ENCODE data around the gene HOXB4.

HOXB4 gene

DNA sequence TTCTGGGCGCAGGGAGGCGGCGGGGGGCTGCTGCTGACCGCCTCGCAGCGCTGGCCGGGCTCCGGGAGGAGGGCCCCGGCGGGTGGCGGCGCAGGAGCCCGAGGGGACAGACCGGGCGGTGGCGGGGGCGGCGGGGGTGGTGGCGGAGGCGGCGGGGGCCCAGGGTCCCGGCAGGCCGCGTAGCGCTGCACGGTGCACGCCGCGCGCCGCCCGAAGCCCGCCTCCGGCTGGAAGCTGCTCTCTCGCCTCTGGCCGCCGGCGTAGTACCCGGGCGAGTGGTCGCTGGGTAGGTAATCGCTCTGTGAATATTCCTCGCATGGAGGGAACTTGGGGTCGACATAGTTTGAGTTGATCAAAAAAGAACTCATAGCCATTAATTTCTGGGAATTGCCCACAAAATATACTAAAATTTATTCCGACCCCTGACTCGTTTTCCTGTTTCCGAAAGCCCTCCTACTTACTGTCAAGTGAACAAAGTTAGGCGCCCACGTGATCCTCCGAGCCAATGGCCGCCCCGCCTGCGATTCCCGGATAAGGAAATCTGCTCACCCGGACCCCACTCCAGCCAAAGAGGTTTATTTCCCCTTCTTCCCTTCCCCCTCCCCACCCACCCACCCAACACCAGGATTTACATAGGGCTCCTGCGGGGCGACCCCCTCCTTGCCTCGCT is at the start of gene HOXB4:
HOXB4 (minus strand) TSS at position 405 of the 670 bp plus-strand sequence; CDS start at position 374, 31 bp downstream.
- TF ChIP-seq EZH2phosphoT487 (IDR thresholded peaks at IDR 0.05; ENCODE audit: low read length) (no peak), EZH2 (optimal IDR thresholded peaks at IDR 0.05; ENCODE audit: low read depth, low read length) (no peak)
- TF ChIP-seq, protein P1, sequence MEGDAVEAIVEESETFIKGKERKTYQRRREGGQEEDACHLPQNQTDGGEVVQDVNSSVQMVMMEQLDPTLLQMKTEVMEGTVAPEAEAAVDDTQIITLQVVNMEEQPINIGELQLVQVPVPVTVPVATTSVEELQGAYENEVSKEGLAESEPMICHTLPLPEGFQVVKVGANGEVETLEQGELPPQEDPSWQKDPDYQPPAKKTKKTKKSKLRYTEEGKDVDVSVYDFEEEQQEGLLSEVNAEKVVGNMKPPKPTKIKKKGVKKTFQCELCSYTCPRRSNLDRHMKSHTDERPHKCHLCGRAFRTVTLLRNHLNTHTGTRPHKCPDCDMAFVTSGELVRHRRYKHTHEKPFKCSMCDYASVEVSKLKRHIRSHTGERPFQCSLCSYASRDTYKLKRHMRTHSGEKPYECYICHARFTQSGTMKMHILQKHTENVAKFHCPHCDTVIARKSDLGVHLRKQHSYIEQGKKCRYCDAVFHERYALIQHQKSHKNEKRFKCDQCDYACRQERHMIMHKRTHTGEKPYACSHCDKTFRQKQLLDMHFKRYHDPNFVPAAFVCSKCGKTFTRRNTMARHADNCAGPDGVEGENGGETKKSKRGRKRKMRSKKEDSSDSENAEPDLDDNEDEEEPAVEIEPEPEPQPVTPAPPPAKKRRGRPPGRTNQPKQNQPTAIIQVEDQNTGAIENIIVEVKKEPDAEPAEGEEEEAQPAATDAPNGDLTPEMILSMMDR (IDR thresholded peaks at IDR 0.05; ENCODE audit: low read length), result no peak
- Histone ChIP-seq H3K27me3 (replicated peaks; ENCODE audit: insufficient read depth, low read length) (no peaks in the 10 kb centered on the region), H3K9me2 (replicated peaks; ENCODE audit: insufficient read depth, low read length) (no peaks in the 10 kb centered on the region), H2AFZ (ENCODE audit: low read length) (peak within 1 kb of the TSS; percentile 78), H3K4me3 (ENCODE audit: low read length) (peak within 1 kb of the TSS; percentile 79), H3F3A (ENCODE audit: insufficient read depth, low read length) (no peaks in the 10 kb centered on the region), H3K9me3 (replicated peaks; ENCODE audit: insufficient read depth, low read length) (no peaks in the 10 kb centered on the region), H4K20me1 (ENCODE audit: insufficient read depth, low read length) (no peaks in the 10 kb centered on the region), H3K79me2 (ENCODE audit: low read length) (peaks cover 12% of the 10 kb centered on the region), H3K9ac (ENCODE audit: low read length) (peak within 1 kb of the TSS; percentile 81), H3K4me2 (ENCODE audit: low read depth, low read length) (peak within 1 kb of the TSS; percentile 86), H3K27ac (ENCODE audit: low read length) (peak within 1 kb of the TSS; percentile 22; the same call in 1 of the 2 replicates), H3K4me1 (ENCODE audit: low read length) (peaks cover 8% of the 10 kb centered on the region), H3K36me3 (replicated peaks; ENCODE audit: insufficient read depth, low read length) (no peaks in the 10 kb centered on the region)
- DNase-seq, result peak; percentile 80

DNA sequence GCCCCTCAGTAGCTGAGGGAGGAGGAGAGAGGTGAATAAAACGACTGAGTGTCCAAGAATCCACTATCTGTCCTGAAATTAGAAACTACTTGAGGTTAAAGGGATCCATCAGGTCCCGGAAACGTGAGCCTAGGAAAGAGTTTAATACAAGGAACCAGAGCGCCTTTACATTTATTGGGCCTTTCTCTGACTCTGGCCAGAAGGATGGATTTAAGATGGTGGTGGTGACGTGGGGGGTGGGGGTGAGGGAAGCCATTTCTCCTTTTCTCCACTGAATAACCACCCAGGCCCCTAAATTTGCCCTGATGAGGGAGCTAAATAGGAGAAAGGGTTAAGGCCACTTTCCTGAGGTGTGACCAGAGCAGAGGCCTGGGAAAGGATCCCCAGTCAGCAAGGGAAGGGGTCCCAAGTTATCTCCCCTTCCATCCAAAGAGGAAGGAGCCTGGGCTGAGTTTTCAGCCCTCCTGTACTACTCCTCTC is 49.0 kb upstream of the HOXB4 start:
- no peaks in the 10 kb centered on the region for H3K36me3 ChIP-seq (replicated peaks; ENCODE audit: insufficient read depth, low read length)
- no peaks in the 10 kb centered on the region for H3K4me1 ChIP-seq (ENCODE audit: low read length)
- peaks cover 81% of the 10 kb centered on the region for H3K27me3 ChIP-seq (replicated peaks; ENCODE audit: insufficient read depth, low read length)
- H3F3A ChIP-seq (ENCODE audit: insufficient read depth, low read length), result no peaks in the 10 kb centered on the region
- H2AFZ ChIP-seq (ENCODE audit: low read length), result no peak overlapping the region
- no peak overlapping the region for H3K4me3 ChIP-seq (ENCODE audit: low read length)
- H3K9ac ChIP-seq (ENCODE audit: low read length), result no peak overlapping the region
- H3K27ac ChIP-seq (ENCODE audit: low read length), result no peak overlapping the region
- no peaks in the 10 kb centered on the region for H3K79me2 ChIP-seq (ENCODE audit: low read length)
- H3K9me3 ChIP-seq (replicated peaks; ENCODE audit: insufficient read depth, low read length), result no peaks in the 10 kb centered on the region
- TF ChIP-seq, protein P1 (IDR thresholded peaks at IDR 0.05; ENCODE audit: low read length), result no peak
- TF ChIP-seq EZH2phosphoT487 (IDR thresholded peaks at IDR 0.05; ENCODE audit: low read length) (no peak), EZH2 (optimal IDR thresholded peaks at IDR 0.05; ENCODE audit: low read depth, low read length) (no peak)
- no peaks in the 10 kb centered on the region for H3K9me2 ChIP-seq (replicated peaks; ENCODE audit: insufficient read depth, low read length)
- H3K4me2 ChIP-seq (ENCODE audit: low read depth, low read length), result peak overlapping the region; percentile 62; the same call in 1 of the 2 replicates
- H4K20me1 ChIP-seq (ENCODE audit: insufficient read depth, low read length), result no peaks in the 10 kb centered on the region
- DNase-seq, result no peak

DNA sequence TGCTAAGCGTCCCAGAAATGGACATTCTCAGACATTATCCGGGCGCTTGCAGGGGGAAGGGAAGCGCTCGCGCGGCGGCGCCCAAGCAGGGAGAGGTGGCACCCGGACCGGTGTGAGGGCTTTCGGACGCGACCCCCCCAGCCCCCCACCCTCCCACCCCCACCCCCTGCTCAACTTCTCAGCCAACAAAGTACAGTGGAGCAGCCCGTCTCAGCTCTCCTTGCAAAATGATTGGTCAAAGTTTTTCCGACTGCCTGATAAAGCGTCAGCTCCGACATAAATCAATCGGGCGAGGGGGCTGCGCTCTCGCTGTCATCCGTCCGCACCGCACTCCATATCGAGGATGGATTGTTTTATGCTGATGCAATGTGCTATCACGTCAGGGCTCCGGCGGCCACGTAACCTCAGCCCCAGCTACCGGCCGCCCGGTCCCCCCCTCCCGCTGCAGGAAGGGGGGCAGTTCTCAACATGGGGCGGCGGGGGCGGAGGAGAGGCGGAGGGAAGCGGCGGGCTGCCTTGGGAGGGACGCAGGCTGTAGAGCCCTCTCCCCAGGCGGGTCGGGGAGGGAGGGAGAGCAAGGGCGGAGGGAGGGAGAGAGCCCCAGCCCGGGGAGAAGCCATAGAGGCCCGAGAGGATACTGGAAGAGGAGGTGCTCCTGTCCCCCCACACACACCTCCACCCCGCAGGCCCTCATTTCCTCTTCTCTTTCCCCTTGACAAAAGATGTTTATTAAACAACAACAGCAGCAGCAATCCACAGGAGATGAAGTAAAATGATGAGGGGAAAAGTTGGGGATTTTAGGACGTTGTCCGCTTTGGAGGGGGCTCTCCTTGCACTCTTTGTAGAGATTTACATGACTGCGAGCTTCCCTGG is 48.3 kb upstream of the HOXB4 start, which contains the start of gene HOXB9:
HOXB9 (minus strand) TSS at position 114 of the 873 bp plus-strand sequence; CDS start at position 25, 89 bp downstream.
- Histone ChIP-seq H3K4me2 (ENCODE audit: low read depth, low read length) (peak within 1 kb of the TSS; percentile 91), H3K9me3 (replicated peaks; ENCODE audit: insufficient read depth, low read length) (no peaks in the 10 kb centered on the region), H3K27me3 (replicated peaks; ENCODE audit: insufficient read depth, low read length) (peaks cover 88% of the 10 kb centered on the region), H3K36me3 (replicated peaks; ENCODE audit: insufficient read depth, low read length) (no peaks in the 10 kb centered on the region), H4K20me1 (ENCODE audit: insufficient read depth, low read length) (no peaks in the 10 kb centered on the region), H3K4me3 (ENCODE audit: low read length) (peak within 1 kb of the TSS; percentile 52), H3K9ac (ENCODE audit: low read length) (no peak within 1 kb of the TSS; the same call in 1 of the 2 replicates), H2AFZ (ENCODE audit: low read length) (peak within 1 kb of the TSS; percentile 25), H3K4me1 (ENCODE audit: low read length) (no peaks in the 10 kb centered on the region), H3K27ac (ENCODE audit: low read length) (no peak within 1 kb of the TSS), H3K79me2 (ENCODE audit: low read length) (no peaks in the 10 kb centered on the region), H3K9me2 (replicated peaks; ENCODE audit: insufficient read depth, low read length) (no peaks in the 10 kb centered on the region), H3F3A (ENCODE audit: insufficient read depth, low read length) (no peaks in the 10 kb centered on the region)
- TF ChIP-seq, protein P1 (IDR thresholded peaks at IDR 0.05; ENCODE audit: low read length), result no peak
- TF ChIP-seq EZH2phosphoT487 (IDR thresholded peaks at IDR 0.05; ENCODE audit: low read length) (no peak), EZH2 (optimal IDR thresholded peaks at IDR 0.05; ENCODE audit: low read depth, low read length) (no peak)
- DNase-seq, result no peak

Data from MM.1S (cell line).